CD8-positive, alpha-beta memory T cell (primary cell): ENCODE data around the gene PPARD. TPM values are rescaled to one million over a fixed set of nuclear protein-coding genes. Genes with fewer than 3 reads are reported as not detected.

ENCODE experiments used
- CTCF ChIA-PET: fragments of 350-600 bp; sonication (Branson Sonifier 250); formaldehyde crosslinking; loops from one replicate; lab custom pipeline; 2021; ENCODE audit warnings: antibody characterized with exemption; lab: Charles Lee
- POLR2A ChIA-PET: fragments of 350-600 bp; sonication (Branson Sonifier 250); formaldehyde crosslinking; loops from one replicate; lab custom pipeline; 2021; ENCODE audit warnings: antibody characterized with exemption; lab: Charles Lee
- DNase-seq, 5 donors: peaks; one replicate each; pipeline versions ENCODE4 v3.0.0 to v3.0.0-alpha.2; 2020 to 2022; ENCODE audit warnings: mixed read lengths in 1 of 5
- H3K27ac ChIP-seq: one replicate; pipeline ENCODE4 v1.7.0; 2013; ENCODE audit warnings: low read depth, mild to moderate bottlenecking, low read length, moderate library complexity
- H3K27me3 ChIP-seq: 2 replicates; pipeline ENCODE4 v1.7.0; 2013; ENCODE audit warnings: low read length, mild to moderate bottlenecking; ENCODE audit not compliant: insufficient read depth, poor library complexity, severe bottlenecking
- H3K36me3 ChIP-seq: 2 replicates; pipeline ENCODE4 v1.7.0; 2013; ENCODE audit warnings: mild to moderate bottlenecking, low read length, moderate library complexity; ENCODE audit not compliant: insufficient read depth
- H3K4me1 ChIP-seq: 2 replicates; pipeline ENCODE4 v1.7.0; 2013; ENCODE audit warnings: mild to moderate bottlenecking, low read length, moderate library complexity; ENCODE audit not compliant: insufficient read depth
- H3K4me3 ChIP-seq: 2 replicates; pipeline ENCODE4 v1.7.0; 2013; ENCODE audit warnings: mild to moderate bottlenecking, low read length
- H3K9me3 ChIP-seq: 2 replicates; pipeline ENCODE4 v1.7.0; 2013; ENCODE audit warnings: mild to moderate bottlenecking, low read length
- H3K27ac Mint-ChIP-seq, 8 donors: one replicate each; pipeline ENCODE4 v1.8.0; 2020 to 2021; ENCODE audit warnings: mixed read lengths in 8 of 8, mild to moderate bottlenecking in 6 of 8, inconsistent platforms in 3 of 8, moderate library complexity in 3 of 8
- H3K27me3 Mint-ChIP-seq, 2 donors: one replicate each; pipeline ENCODE4 v1.8.0; 2020 to 2021; ENCODE audit warnings: mixed read lengths in 2 of 2, mild to moderate bottlenecking in 1 of 2, moderate library complexity in 1 of 2
- H3K36me3 Mint-ChIP-seq, 3 donors: one replicate each; pipeline ENCODE4 v1.8.0; 2020 to 2021; ENCODE audit warnings: mixed read lengths in 3 of 3, inconsistent platforms in 1 of 3, mild to moderate bottlenecking in 1 of 3
- H3K4me1 Mint-ChIP-seq, 3 donors: one replicate each; pipeline ENCODE4 v1.8.0; 2020 to 2021; ENCODE audit warnings: mixed read lengths in 3 of 3, inconsistent platforms in 1 of 3, mild to moderate bottlenecking in 1 of 3
- H3K4me3 Mint-ChIP-seq, 7 donors: one replicate each; pipeline ENCODE4 v1.8.0; 2020 to 2021; ENCODE audit warnings: mixed read lengths in 7 of 7, mild to moderate bottlenecking in 6 of 7, moderate library complexity in 4 of 7, inconsistent platforms in 2 of 7
- H3K9me3 Mint-ChIP-seq, 5 donors: one replicate each; pipeline ENCODE4 v1.8.0; 2020 to 2022; ENCODE audit warnings: mixed read lengths in 5 of 5, mild to moderate bottlenecking in 3 of 5, moderate library complexity in 2 of 5, inconsistent platforms in 1 of 5
- polyA plus RNA-seq: library from polyadenylated mRNA; unstranded; fragments of 300-500 nt; fragmentation: Illumina TruSeq; gene quantifications from one replicate; pipeline ENCODE4 v1.2.3, GENCODE V29; 2021
- total RNA-seq, 2 experiments: library from RNA; stranded (reverse); gene quantifications; one replicate each; pipeline ENCODE4 v1.2.3, GENCODE V29; 2021

The PPARD gene
- total and polyA plus RNA-seq, 3 experiments from 2014 or later: 7.7 to 16.2 (median 14.8) TPM

GRCh38 chr6:35412102-35412501, 69.7 kb downstream of the PPARD start:
- no peak overlapping the region for H3K4me3 Mint-ChIP-seq
- H3K36me3 ChIP-seq: peaks cover 20% of the 10 kb centered on the region
- no peak overlapping the region for H3K27ac ChIP-seq
- ChIA-PET CTCF (interaction anchor here (1.1 to 1.3 kb wide), 2 partner anchors 70 to 126 kb away, joined by 3 read pairs; no protein-coding TSS in a partner anchor), POLR2A (no interaction called here)
- no peak overlapping the region for H3K4me3 ChIP-seq
- peaks cover 20 to 41% (median 29%) of the 10 kb centered on the region in 3 donors for H3K4me1 Mint-ChIP-seq
- H3K27me3 ChIP-seq: no peaks in the 10 kb centered on the region
- H3K9me3 Mint-ChIP-seq: no peaks in the 10 kb centered on the region
- H3K36me3 Mint-ChIP-seq: peaks cover 9 to 65% (median 22%) of the 10 kb centered on the region in 3 donors
- DNase-seq: no peak
- no peak overlapping the region for H3K27ac Mint-ChIP-seq
- no peaks in the 10 kb centered on the region for H3K27me3 Mint-ChIP-seq
- H3K4me1 ChIP-seq: no peaks in the 10 kb centered on the region
- no peaks in the 10 kb centered on the region for H3K9me3 ChIP-seq

DNA sequence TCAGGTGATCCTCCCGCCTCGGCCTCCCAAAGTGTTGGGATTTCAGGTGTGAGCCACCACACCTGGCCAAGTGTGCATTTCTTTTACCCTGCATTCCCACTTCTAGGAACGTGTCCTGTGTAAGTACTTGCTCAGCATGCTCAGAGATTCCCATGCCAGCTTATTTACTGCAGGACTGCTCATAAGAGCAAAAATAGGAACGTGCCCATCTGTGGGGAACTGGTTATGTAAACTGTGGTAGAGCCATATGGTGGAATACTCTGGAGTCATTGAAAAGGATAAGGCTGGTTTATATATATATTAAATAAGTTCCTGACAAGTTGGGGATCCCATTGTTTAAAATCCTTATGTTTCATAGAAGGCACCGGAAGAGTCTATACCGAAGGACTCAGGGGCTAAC, 71.6 kb downstream of the PPARD start:
- Histone ChIP-seq H3K36me3 (peaks cover 26% of the 10 kb centered on the region), H3K9me3 (no peaks in the 10 kb centered on the region), H3K27me3 (no peaks in the 10 kb centered on the region), H3K4me1 (peaks cover 14% of the 10 kb centered on the region), H3K4me3 (no peak overlapping the region), H3K27ac (no peak overlapping the region)
- CTCF ChIA-PET: no interaction called here
- Mint-ChIP-seq H3K4me1 (peaks cover 33 to 54% (median 43%) of the 10 kb centered on the region in 3 donors), H3K27me3 (no peaks in the 10 kb centered on the region), H3K9me3 (no peaks in the 10 kb centered on the region), H3K4me3 (no peak overlapping the region), H3K36me3 (peaks cover 9 to 82% (median 24%) of the 10 kb centered on the region in 3 donors), H3K27ac (peak overlapping the region in 3 of 8 donors; percentile 27 to 86 (median 35))
- no peak for DNase-seq
- POLR2A ChIA-PET: no interaction called here

GRCh38 chr6:35415065-35415891, 72.9 kb downstream of the PPARD start:
- Histone ChIP-seq H3K36me3 (peaks cover 26% of the 10 kb centered on the region), H3K4me3 (no peak overlapping the region), H3K9me3 (no peaks in the 10 kb centered on the region), H3K27me3 (no peaks in the 10 kb centered on the region), H3K27ac (no peak overlapping the region), H3K4me1 (peaks cover 23% of the 10 kb centered on the region)
- Mint-ChIP-seq H3K27me3 (no peaks in the 10 kb centered on the region), H3K4me1 (peaks cover 36 to 54% (median 46%) of the 10 kb centered on the region in 3 donors), H3K27ac (peak overlapping the region in 6 of 8 donors; percentile 15 to 73 (median 49)), H3K36me3 (peaks cover 9 to 89% (median 22%) of the 10 kb centered on the region in 3 donors), H3K4me3 (peak overlapping the region in 1 of 7 donors; percentile 55), H3K9me3 (no peaks in the 10 kb centered on the region)
- ChIA-PET CTCF (interaction anchor here (0.6 to 1.6 kb wide), 5 partner anchors 11 to 362 kb away, joined by 3 to 4 read pairs (median 4); no protein-coding TSS in a partner anchor), POLR2A (no interaction called here)
- DNase-seq: peak in 1 of 5 donors; percentile 47

- Histone ChIP-seq H3K4me1 (peaks cover 23% of the 10 kb centered on the region), H3K9me3 (no peaks in the 10 kb centered on the region), H3K27ac (no peak overlapping the region), H3K4me3 (no peak overlapping the region), H3K27me3 (no peaks in the 10 kb centered on the region), H3K36me3 (peaks cover 14% of the 10 kb centered on the region)
- Mint-ChIP-seq H3K9me3 (no peaks in the 10 kb centered on the region), H3K4me3 (peak overlapping the region in 2 of 7 donors; percentile 9 to 63), H3K27ac (peak overlapping the region in 7 of 8 donors; percentile 27 to 84 (median 43)), H3K36me3 (peaks cover 8 to 76% (median 17%) of the 10 kb centered on the region in 3 donors), H3K27me3 (no peaks in the 10 kb centered on the region), H3K4me1 (peaks cover 21 to 36% (median 30%) of the 10 kb centered on the region in 3 donors)
- ChIA-PET POLR2A (no interaction called here), CTCF (no interaction called here)
- DNase-seq: peak in 1 of 5 donors; percentile 13
Observed at GRCh38 chr6:35417979-35418661, 75.8 kb downstream of the PPARD start.

GRCh38 chr6:35419417-35419816, 77.1 kb downstream of the PPARD start:
- Histone ChIP-seq H3K27ac (no peak overlapping the region), H3K36me3 (peaks cover 19% of the 10 kb centered on the region), H3K9me3 (no peaks in the 10 kb centered on the region), H3K4me1 (peaks cover 23% of the 10 kb centered on the region), H3K27me3 (no peaks in the 10 kb centered on the region), H3K4me3 (no peak overlapping the region)
- Mint-ChIP-seq H3K27me3 (no peaks in the 10 kb centered on the region), H3K4me3 (no peak overlapping the region), H3K9me3 (no peaks in the 10 kb centered on the region), H3K36me3 (peaks cover 5 to 74% (median 15%) of the 10 kb centered on the region in 3 donors), H3K4me1 (peaks cover 21 to 36% (median 30%) of the 10 kb centered on the region in 3 donors), H3K27ac (peak overlapping the region in 5 of 8 donors; percentile 25 to 73 (median 58))
- ChIA-PET CTCF (interaction anchor here (0.7 to 1.8 kb wide), 9 partner anchors 15 to 317 kb away, joined by 3 to 10 read pairs (median 4); partner anchors contain the start of gene ARMC12), POLR2A (no interaction called here)
- DNase-seq: peak in 1 of 5 donors; percentile 33

DNA sequence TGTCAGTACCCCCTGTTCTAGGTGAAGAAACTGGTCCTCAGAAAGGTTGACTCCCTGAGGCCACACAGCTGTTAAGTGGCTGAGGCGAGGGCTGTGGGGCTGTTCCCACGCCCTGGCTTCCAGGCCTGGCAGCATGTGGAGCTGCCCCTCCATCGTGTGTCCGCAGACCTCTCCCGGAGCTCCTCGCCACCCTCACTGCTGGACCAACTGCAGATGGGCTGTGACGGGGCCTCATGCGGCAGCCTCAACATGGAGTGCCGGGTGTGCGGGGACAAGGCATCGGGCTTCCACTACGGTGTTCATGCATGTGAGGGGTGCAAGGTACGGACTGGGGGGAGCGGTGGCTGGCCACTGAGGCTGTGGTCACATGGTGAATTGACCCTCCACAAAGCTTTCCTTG, 77.6 kb downstream of the PPARD start:
- no peak overlapping the region for H3K4me3 Mint-ChIP-seq
- peaks cover 23% of the 10 kb centered on the region for H3K4me1 ChIP-seq
- H3K36me3 Mint-ChIP-seq: peaks cover 5 to 74% (median 17%) of the 10 kb centered on the region in 3 donors
- H3K9me3 Mint-ChIP-seq: no peaks in the 10 kb centered on the region
- peaks cover 21 to 35% (median 30%) of the 10 kb centered on the region in 3 donors for H3K4me1 Mint-ChIP-seq
- peak in 1 of 5 donors; percentile 35 for DNase-seq
- no peak overlapping the region for H3K27ac ChIP-seq
- no peaks in the 10 kb centered on the region for H3K27me3 ChIP-seq
- no peaks in the 10 kb centered on the region for H3K9me3 ChIP-seq
- no peaks in the 10 kb centered on the region for H3K27me3 Mint-ChIP-seq
- peaks cover 21% of the 10 kb centered on the region for H3K36me3 ChIP-seq
- CTCF ChIA-PET: interaction anchor here (0.7 to 1.8 kb wide), 8 partner anchors 14 to 316 kb away, joined by 3 to 10 read pairs (median 4); partner anchors contain the start of gene ARMC12
- H3K4me3 ChIP-seq: no peak overlapping the region
- H3K27ac Mint-ChIP-seq: peak overlapping the region in 3 of 8 donors; percentile 47 to 73 (median 51)
- POLR2A ChIA-PET: no interaction called here

GRCh38 chr6:35425284-35425683, 82.9 kb downstream of the PPARD start:
- Mint-ChIP-seq H3K27me3 (peaks cover 0 to 2% of the 10 kb centered on the region in 2 donors), H3K4me3 (no peak overlapping the region), H3K36me3 (peaks cover 16 to 60% (median 25%) of the 10 kb centered on the region in 3 donors), H3K4me1 (no peaks in the 10 kb centered on the region), H3K9me3 (peaks cover 6 to 17% (median 9%) of the 10 kb centered on the region in 5 donors), H3K27ac (no peak overlapping the region)
- ChIA-PET CTCF (interaction anchor here (0.6 kb wide), 1 partner anchor 52 kb away, joined by 3 read pairs; no protein-coding TSS in a partner anchor), POLR2A (no interaction called here)
- Histone ChIP-seq H3K27me3 (no peaks in the 10 kb centered on the region), H3K36me3 (peaks cover 14% of the 10 kb centered on the region), H3K27ac (no peak overlapping the region), H3K4me1 (no peaks in the 10 kb centered on the region), H3K9me3 (peaks cover 6% of the 10 kb centered on the region), H3K4me3 (no peak overlapping the region)
- no peak for DNase-seq
